HepG2 (cell line): ENCODE results near the gene DNM1. TPM values are rescaled to one million over a fixed set of nuclear protein-coding genes. Genes with fewer than 3 reads are reported as not detected.
"Not testable (repeated sequence)": the region's sequence is repeated elsewhere in the genome, so short reads cannot be mapped to it uniquely, and the experiment has no call there.

Experiments
- ATAC-seq: fragments of 200-7000 bp; cut with Tn5 transposase; 3 replicates; pipeline ENCODE4 v1.9.1; 2020; ENCODE audit warnings: mild to moderate bottlenecking, moderate library complexity
- BruUV-seq: library from RNA; stranded (reverse); fragments of 400-500 nt; replicated peaks from 2 replicates; lab custom pipeline; 2021; lab: Mats Ljungman, UMichigan
- CTCF ChIA-PET: fragments of 300-600 bp; formaldehyde crosslinking; extraction: SDS; loops from one replicate; lab custom pipeline; 2021; ENCODE audit warnings: low total read pairs, inconsistent platforms, low intra/inter-chr PET ratio; lab: Yijun Ruan, JAX
- POLR2A ChIA-PET: fragments of 350-600 bp; sonication (Branson Sonifier 250); formaldehyde crosslinking; loops from one replicate; lab custom pipeline; 2020; ENCODE audit warnings: antibody characterized with exemption, inconsistent platforms; lab: Yijun Ruan, JAX
- DNase-seq: peaks from one replicate; pipeline ENCODE4 v3.0.0-alpha.2; 2015; ENCODE audit warnings: low spot score
- FAIRE-seq: peaks from 3 replicates; lab custom pipeline; 2011; peaks lifted over from hg19 to GRCh38; lab: Jason Lieb, UNC
- H2AFZ ChIP-seq: one replicate; pipeline ENCODE4 v1.6.1; 2011; ENCODE audit warnings: low read length, inconsistent platforms
- H3K27ac ChIP-seq: fragments of 300-600 bp; 3 replicates; pipeline ENCODE4 v1.8.0; 2011; ENCODE audit warnings: mixed run types, mild to moderate bottlenecking, mixed read lengths, low read length, inconsistent platforms; ENCODE audit not compliant: insufficient read depth; ENCODE audit errors: extremely low read length
- H3K27me3 ChIP-seq, 2 experiments: fragments of 200-600 bp in 1 of 2; 2 replicates in 1 of 2; 3 replicates in 1 of 2; pipeline versions ENCODE4 v1.6.0 to v1.8.0; 2011; ENCODE audit warnings: low read length in 2 of 2, mild to moderate bottlenecking in 2 of 2, moderate library complexity in 2 of 2, inconsistent platforms in 1 of 2; ENCODE audit not compliant: insufficient read depth in 2 of 2, control insufficient read depth in 1 of 2
- H3K36me3 ChIP-seq, 2 experiments: fragments of 200-600 bp in 1 of 2; replicated peaks in 1 of 2; 2 replicates in 1 of 2; 3 replicates in 1 of 2; pipeline versions ENCODE4 v1.5.1 to v1.8.0; 2011; ENCODE audit warnings: low read length in 2 of 2, inconsistent platforms in 1 of 2; ENCODE audit not compliant: insufficient read depth in 2 of 2, control insufficient read depth in 1 of 2
- H3K4me1 ChIP-seq: 2 replicates; pipeline ENCODE4 v1.5.1; 2012; ENCODE audit warnings: low read length, inconsistent platforms; ENCODE audit not compliant: insufficient read depth
- H3K4me2 ChIP-seq: 2 replicates; pipeline ENCODE4 v1.6.0; 2011; ENCODE audit warnings: low read depth, low read length, inconsistent platforms
- H3K4me3 ChIP-seq, 3 experiments: fragments of 200-600 bp in 1 of 3; sonication (generic), shearing (Covaris generic) in 1 of 3; replicated peaks in 1 of 3; 2 replicates each; pipeline ENCODE4 v1.5.1; 2011 to 2016; ENCODE audit warnings: low read length in 3 of 3, inconsistent platforms in 2 of 3, low read depth in 2 of 3, mild to moderate bottlenecking in 2 of 3, control low read depth in 1 of 3, mixed read lengths in 1 of 3; ENCODE audit not compliant: insufficient read depth in 1 of 3
- H3K79me2 ChIP-seq: one replicate; pipeline ENCODE4 v1.6.1; 2011; ENCODE audit warnings: low read length, inconsistent platforms; ENCODE audit not compliant: insufficient read depth
- H3K9ac ChIP-seq: 2 replicates; pipeline ENCODE4 v1.6.0; 2011; ENCODE audit warnings: mild to moderate bottlenecking, low read depth, low read length, inconsistent platforms; ENCODE audit not compliant: insufficient read depth
- H3K9me3 ChIP-seq: 2 replicates; pipeline ENCODE4 v1.5.1; 2012; ENCODE audit warnings: mild to moderate bottlenecking, low read length
- H4K20me1 ChIP-seq: 2 replicates; pipeline ENCODE4 v1.6.0; 2011; ENCODE audit warnings: inconsistent platforms, mild to moderate bottlenecking, low read length, moderate library complexity; ENCODE audit not compliant: insufficient read depth
- MTA3 ChIP-seq: sonication (generic); formaldehyde crosslinking; IDR thresholded peaks from 2 replicates; pipeline ENCODE4 v1.4.0; 2020; ENCODE audit warnings: missing genetic modification reagents
- WGBS: methylation state at CpG from one replicate; pipeline ENCODE4 v1.1.6; 2017; ENCODE audit warnings: low lambda C conversion rate; 5-methylcytosine and 5-hydroxymethylcytosine counted together
- in situ Hi-C: cut with HindIII; loops from 2 replicates; pipeline ENCODE4 v1.10.0; 2017; ENCODE audit warnings: low pct_unique_long_range_greater_than_20kb; ENCODE audit not compliant: extremely low pct_ligation_motif_present
- intact Hi-C: fragments of 100-400 bp; cut with micrococcal nuclease; formaldehyde crosslinking; loops from one replicate; pipeline ENCODE4 v1.10.0; 2022; ENCODE audit not compliant: unreplicated experiment
- polyA plus RNA-seq, 8 experiments: library from polyadenylated mRNA; depleted of rRNA in 3 of 8; stranded (reverse) in 7 of 8; unstranded in 1 of 8; fragments of >200 nt; fragmentation: Illumina TruSeq in 4 of 8; extraction: Trizol in 4 of 8; gene quantifications; 2 replicates each; pipeline versions ENCODE4 v1.2.1 to v1.2.3, GENCODE V29; 2011 to 2016; ENCODE audit warnings: low read depth in 4 of 8, missing spikeins in 1 of 8, mixed read lengths in 1 of 8; ENCODE audit not compliant: insufficient read depth in 1 of 8
- total RNA-seq, 5 experiments: library from RNA; depleted of rRNA; stranded (reverse); fragments of >200 nt; fragmentation: Illumina TruSeq; extraction: Trizol; gene quantifications; 2 replicates each; pipeline ENCODE4 v1.2.3, GENCODE V29; 2016; ENCODE audit warnings: low read depth in 1 of 5
- TF ChIP-seq, protein P1 (sequence below): sonication (generic); formaldehyde crosslinking; IDR thresholded peaks from 2 replicates; pipeline ENCODE4 v1.4.0; 2020; ENCODE audit warnings: missing genetic modification reagents

DNM1 gene
- total and polyA plus RNA-seq, 2 of the 13 experiments (the other 11 are each of a cell fraction or from before 2014, with no cell fraction given) = 0.13 to 0.58 TPM

GRCh38 chr9:128276574-128277270, 73.5 kb downstream of the DNM1 start (continued):
- TF ChIP-seq, protein P1, sequence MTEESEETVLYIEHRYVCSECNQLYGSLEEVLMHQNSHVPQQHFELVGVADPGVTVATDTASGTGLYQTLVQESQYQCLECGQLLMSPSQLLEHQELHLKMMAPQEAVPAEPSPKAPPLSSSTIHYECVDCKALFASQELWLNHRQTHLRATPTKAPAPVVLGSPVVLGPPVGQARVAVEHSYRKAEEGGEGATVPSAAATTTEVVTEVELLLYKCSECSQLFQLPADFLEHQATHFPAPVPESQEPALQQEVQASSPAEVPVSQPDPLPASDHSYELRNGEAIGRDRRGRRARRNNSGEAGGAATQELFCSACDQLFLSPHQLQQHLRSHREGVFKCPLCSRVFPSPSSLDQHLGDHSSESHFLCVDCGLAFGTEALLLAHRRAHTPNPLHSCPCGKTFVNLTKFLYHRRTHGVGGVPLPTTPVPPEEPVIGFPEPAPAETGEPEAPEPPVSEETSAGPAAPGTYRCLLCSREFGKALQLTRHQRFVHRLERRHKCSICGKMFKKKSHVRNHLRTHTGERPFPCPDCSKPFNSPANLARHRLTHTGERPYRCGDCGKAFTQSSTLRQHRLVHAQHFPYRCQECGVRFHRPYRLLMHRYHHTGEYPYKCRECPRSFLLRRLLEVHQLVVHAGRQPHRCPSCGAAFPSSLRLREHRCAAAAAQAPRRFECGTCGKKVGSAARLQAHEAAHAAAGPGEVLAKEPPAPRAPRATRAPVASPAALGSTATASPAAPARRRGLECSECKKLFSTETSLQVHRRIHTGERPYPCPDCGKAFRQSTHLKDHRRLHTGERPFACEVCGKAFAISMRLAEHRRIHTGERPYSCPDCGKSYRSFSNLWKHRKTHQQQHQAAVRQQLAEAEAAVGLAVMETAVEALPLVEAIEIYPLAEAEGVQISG (CRISPR knock-in tag) = no peak
- no peak for TF ChIP-seq MTA3 (CRISPR knock-in tag)

GRCh38 chr9:128279088-128280073, 76.2 kb downstream of the DNM1 start:
- H3K36me3 ChIP-seq, DNase-seq, intact Hi-C loops, H2AFZ ChIP-seq, in situ Hi-C loops, H4K20me1 ChIP-seq, H3K9ac ChIP-seq, BruUV-seq, ATAC-seq, H3K4me2 ChIP-seq, POLR2A ChIA-PET, H3K9me3 ChIP-seq, FAIRE-seq, H3K4me3 ChIP-seq, H3K27ac ChIP-seq, CTCF ChIA-PET, H3K27me3 ChIP-seq: not testable (repeated sequence)
- Histone ChIP-seq H3K79me2 (peaks cover 17% of the 10 kb centered on the region), H3K4me1 (peaks cover 17% of the 10 kb centered on the region)
- 96% methylated on average over 22 of the region's 22 CpGs for WGBS
